Lung (tissue), 12 donors: ENCODE measurements around the gene MEIS2. TPM values are rescaled to one million over a fixed set of nuclear protein-coding genes. Genes with fewer than 3 reads are reported as not detected.

Experiments used
- ATAC-seq: fragments of 200-7000 bp; cut with Tn5 transposase; one replicate; pipeline ENCODE4 v1.9.1; 2020; ENCODE audit warnings: moderate number of reproducible peaks; ENCODE audit not compliant: insufficient read depth, low FRiP score
- DNase-seq, 3 donors: peaks; one replicate each; pipeline ENCODE4 v3.0.0-alpha.2; 2013 to 2017
- H3K27ac ChIP-seq, 2 donors: one replicate each; pipeline ENCODE4 v1.5.1; 2013; ENCODE audit warnings: mild to moderate bottlenecking in 2 of 2, moderate library complexity in 2 of 2, control low read depth in 1 of 2, inconsistent platforms in 1 of 2, low read depth in 1 of 2, low read length in 1 of 2
- H3K27me3 ChIP-seq, 3 donors: one replicate each; pipeline ENCODE4 v1.5.1; 2013; ENCODE audit warnings: low read length in 2 of 3; ENCODE audit not compliant: control insufficient read depth in 3 of 3, insufficient read depth in 3 of 3
- H3K36me3 ChIP-seq, 4 donors: one replicate each; pipeline ENCODE4 v1.5.1; 2013; ENCODE audit warnings: low read length in 4 of 4, mild to moderate bottlenecking in 1 of 4, moderate library complexity in 1 of 4; ENCODE audit not compliant: control insufficient read depth in 4 of 4, insufficient read depth in 4 of 4
- H3K4me1 ChIP-seq, 5 donors: one replicate each; pipeline ENCODE4 v1.5.1; 2013; ENCODE audit warnings: low read length in 5 of 5, mild to moderate bottlenecking in 2 of 5, moderate library complexity in 1 of 5; ENCODE audit not compliant: control insufficient read depth in 5 of 5, insufficient read depth in 5 of 5
- H3K4me3 ChIP-seq: one replicate; pipeline ENCODE4 v1.5.1; 2013; ENCODE audit warnings: mild to moderate bottlenecking, control low read depth, moderate library complexity
- H3K9ac ChIP-seq, 2 donors: one replicate each; pipeline ENCODE4 v1.5.1; 2013; ENCODE audit warnings: low read length in 2 of 2, control low read depth in 1 of 2; ENCODE audit not compliant: insufficient read depth in 1 of 2
- H3K9me3 ChIP-seq, 4 donors: one replicate each; pipeline ENCODE4 v1.5.1; 2013; ENCODE audit warnings: low read length in 3 of 4, mild to moderate bottlenecking in 1 of 4, moderate library complexity in 1 of 4; ENCODE audit not compliant: control insufficient read depth in 4 of 4, insufficient read depth in 3 of 4
- CTCF ChIP-seq: IDR thresholded peaks from 2 replicates; pipeline ENCODE4 v1.5.1; 2012; ENCODE audit warnings: mild to moderate bottlenecking; ENCODE audit errors: control extremely low read depth, extremely low read depth
- WGBS, 2 donors: extraction: QIAGEN DNeasy Blood & Tissue Kit; methylation state at CpG; one replicate each; pipeline ENCODE4 v1.1.7; 2013; 5-methylcytosine and 5-hydroxymethylcytosine counted together
- polyA plus RNA-seq, 2 donors: library from polyadenylated mRNA; stranded (reverse); fragments of 200-250 nt; gene quantifications; one replicate each; pipeline ENCODE4 v1.2.1, GENCODE V29; 2013
- total RNA-seq, 2 donors: library from RNA; depleted of rRNA in 1 of 2; stranded (reverse); fragments of >200 nt in 1 of 2; gene quantifications; one replicate each; pipeline ENCODE4 v1.2.1, GENCODE V29; 2014 to 2021
- donor health status: control.
- donor health status: control.
- donor health status: Bipolar disorder and iron deficiency.
- donor health status: healthy.
- donor health status: DM: yes; HTN: yes; CAD: no.

MEIS2 gene
- total and polyA plus RNA-seq, 4 donors = 5.6 to 47.5 (median 13.7) TPM

GRCh38 chr15:36866896-36867295 lies 233.5 kb downstream of the MEIS2 start:
- H3K36me3 ChIP-seq = no peaks in the 10 kb centered on the region
- ATAC-seq (no peak), DNase-seq (no peak)
- WGBS, 2 donors = 88 to 92% methylated on average over 3 of the region's 3 CpGs
- no peaks in the 10 kb centered on the region for H3K27me3 ChIP-seq
- no peak overlapping the region for H3K4me3 ChIP-seq
- peaks cover 0 to 1% (median 0%) of the 10 kb centered on the region in 4 donors for H3K9me3 ChIP-seq
- H3K4me1 ChIP-seq = no peaks in the 10 kb centered on the region
- TF ChIP-seq CTCF = no peak
- no peak overlapping the region for H3K27ac ChIP-seq
- no peak overlapping the region for H3K9ac ChIP-seq

- DNase-seq = peak in 1 of 3 donors; percentile 14
- Histone ChIP-seq H3K36me3 (no peaks in the 10 kb centered on the region), H3K9me3 (peaks cover 0 to 2% (median 0%) of the 10 kb centered on the region in 4 donors), H3K4me1 (no peaks in the 10 kb centered on the region), H3K9ac (no peak overlapping the region), H3K4me3 (no peak overlapping the region), H3K27me3 (no peaks in the 10 kb centered on the region), H3K27ac (no peak overlapping the region)
- TF ChIP-seq CTCF = no peak
- 80 to 81% methylated on average over 4 of the region's 4 CpGs for WGBS, 2 donors
- ATAC-seq = no peak
These were observed 236.8 kb downstream of the MEIS2 start for GRCh38 chr15:36863570-36863969.

- no peak for ATAC-seq
- Histone ChIP-seq H3K9me3 (peaks cover 0 to 2% (median 0%) of the 10 kb centered on the region in 4 donors), H3K27ac (no peak overlapping the region), H3K27me3 (no peaks in the 10 kb centered on the region), H3K4me1 (no peaks in the 10 kb centered on the region), H3K36me3 (no peaks in the 10 kb centered on the region), H3K4me3 (no peak overlapping the region), H3K9ac (no peak overlapping the region)
- no peak for TF ChIP-seq CTCF
- DNase-seq = no peak
- WGBS, 2 donors = 83 to 91% methylated on average over 2 of the region's 2 CpGs
These were observed 239.6 kb downstream of the MEIS2 start for GRCh38 chr15:36860792-36861191.

GRCh38 chr15:36858423-36858822 lies 241.9 kb downstream of the MEIS2 start:
- no peaks in the 10 kb centered on the region for H3K27me3 ChIP-seq

More at GRCh38 chr15:36858423-36858822, 241.9 kb downstream of the MEIS2 start:
- TF ChIP-seq CTCF = no peak
- peaks cover 0 to 2% (median 0%) of the 10 kb centered on the region in 4 donors for H3K9me3 ChIP-seq
- DNase-seq = no peak
- H3K4me3 ChIP-seq = no peak overlapping the region
- ATAC-seq = no peak
- H3K27ac ChIP-seq = no peak overlapping the region
- H3K4me1 ChIP-seq = no peaks in the 10 kb centered on the region
- H3K9ac ChIP-seq = no peak overlapping the region
- no peaks in the 10 kb centered on the region for H3K36me3 ChIP-seq
